ENCODE measurements around the gene CADM2. TPM values are rescaled to one million over a fixed set of nuclear protein-coding genes. Genes with fewer than 3 reads are reported as not detected.
"Not testable (repeated sequence)": the region's sequence is repeated elsewhere in the genome, so short reads cannot be mapped to it uniquely, and the experiment has no call there.

CADM2 gene
- total RNA-seq (2021; ENCODE audit: unreplicated experiment) (0.64 TPM), Bru-seq, nascent RNA (percentile 22 among the genes with signal in this experiment), BruChase-seq, experiment 1, labeled RNA remaining after a 2-hour chase (percentile 25 among the genes with signal in this experiment), BruChase-seq, experiment 2, labeled RNA remaining after a 6-hour chase (percentile 19 among the genes with signal in this experiment)
- 0.56 TPM for polyA plus RNA-seq (2012; ENCODE audit: insufficient read length)
- long read RNA-seq = 0 reads

DNA sequence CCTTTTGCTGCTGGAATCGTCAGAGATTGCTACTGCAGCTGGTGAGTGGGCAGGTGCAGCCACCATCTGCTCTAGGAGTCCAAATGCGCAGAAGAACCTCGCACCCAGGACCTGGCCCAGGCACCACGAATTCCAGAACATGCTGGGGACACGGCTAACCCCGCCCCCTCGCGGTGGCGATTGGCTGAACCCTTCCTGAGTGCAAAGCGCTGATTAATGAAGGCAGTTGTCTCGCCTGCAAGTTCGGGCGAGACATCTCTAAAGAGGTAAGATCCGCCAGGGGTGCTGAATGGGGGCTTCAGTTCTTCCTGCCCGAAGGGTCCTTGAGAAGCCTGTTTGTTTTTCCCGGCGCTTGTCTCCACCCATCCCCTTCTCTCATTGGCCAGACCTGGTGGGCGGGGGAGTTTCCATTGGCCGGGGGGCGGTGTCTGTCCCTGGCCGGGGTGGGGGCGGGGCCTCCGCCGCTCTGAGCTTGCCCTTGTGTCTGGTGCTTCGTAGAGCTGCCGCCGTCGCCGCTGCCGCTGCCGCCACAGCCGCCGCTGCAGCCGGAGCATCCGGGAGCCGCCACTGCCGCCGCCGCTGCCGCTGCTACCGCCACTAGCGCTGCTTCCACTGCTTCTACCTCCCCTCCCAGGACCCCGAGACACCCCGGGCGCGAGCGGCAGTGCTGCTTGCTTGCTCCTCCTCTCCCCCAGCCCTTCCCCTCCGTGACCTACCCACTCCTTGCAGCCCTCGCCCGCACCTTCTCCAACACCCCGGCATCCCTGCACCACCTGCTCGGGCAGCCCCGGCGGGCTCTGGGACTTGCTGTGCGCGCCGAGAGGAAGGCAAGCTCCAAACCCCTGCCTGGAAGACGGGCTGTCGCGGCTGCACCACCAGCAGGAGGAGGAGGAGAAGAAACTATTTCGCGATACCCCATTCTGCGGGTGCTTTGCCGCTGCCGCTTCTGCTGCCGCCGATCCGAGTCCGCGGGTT is at the start of gene CADM2:
Gene CADM2 (plus strand): TSS at position 495 of the 975 bp plus-strand sequence.
- H3K27me3 ChIP-seq (ENCODE audit: control insufficient read depth, insufficient read depth, low read length) = no peaks in the 10 kb centered on the region
- peak; percentile 36 for DNase-seq (ENCODE audit: low read depth, low spot score)
- peak within 1 kb of the TSS; percentile 58 to 75 for H3K4me3 ChIP-seq (ENCODE audit: low read depth in 2 of 2, low read length in 2 of 2)
- no peaks in the 10 kb centered on the region for H3K36me3 ChIP-seq (ENCODE audit: control insufficient read depth, insufficient read depth, low read length)
- no peaks in the 10 kb centered on the region for H3K9me3 ChIP-seq (ENCODE audit: control insufficient read depth, insufficient read depth, low read depth, low read length)
- POLR2A ChIA-PET = no interaction called here
- CTCF ChIA-PET = interaction anchor here (0.7 kb wide), 1 partner anchor 53 kb away, joined by 3 read pairs; no protein-coding TSS in a partner anchor
- H3K4me1 ChIP-seq (ENCODE audit: control insufficient read depth, insufficient read depth, low read length) = no peaks in the 10 kb centered on the region
- intact Hi-C loops (cut with micrococcal nuclease; ENCODE audit: unreplicated experiment) = no loop called here
- peak; percentile 98 for ATAC-seq
- no peak within 1 kb of the TSS for H3K27ac ChIP-seq (ENCODE audit: low read length)
- in situ Hi-C loops (cut with HindIII; ENCODE audit: low pct_unique_long_range_greater_than_20kb, low sequenced_read_pairs) = no loop called here
- BruUV-seq (replicated peaks) = no TSS peak
- TF ChIP-seq, protein P1, sequence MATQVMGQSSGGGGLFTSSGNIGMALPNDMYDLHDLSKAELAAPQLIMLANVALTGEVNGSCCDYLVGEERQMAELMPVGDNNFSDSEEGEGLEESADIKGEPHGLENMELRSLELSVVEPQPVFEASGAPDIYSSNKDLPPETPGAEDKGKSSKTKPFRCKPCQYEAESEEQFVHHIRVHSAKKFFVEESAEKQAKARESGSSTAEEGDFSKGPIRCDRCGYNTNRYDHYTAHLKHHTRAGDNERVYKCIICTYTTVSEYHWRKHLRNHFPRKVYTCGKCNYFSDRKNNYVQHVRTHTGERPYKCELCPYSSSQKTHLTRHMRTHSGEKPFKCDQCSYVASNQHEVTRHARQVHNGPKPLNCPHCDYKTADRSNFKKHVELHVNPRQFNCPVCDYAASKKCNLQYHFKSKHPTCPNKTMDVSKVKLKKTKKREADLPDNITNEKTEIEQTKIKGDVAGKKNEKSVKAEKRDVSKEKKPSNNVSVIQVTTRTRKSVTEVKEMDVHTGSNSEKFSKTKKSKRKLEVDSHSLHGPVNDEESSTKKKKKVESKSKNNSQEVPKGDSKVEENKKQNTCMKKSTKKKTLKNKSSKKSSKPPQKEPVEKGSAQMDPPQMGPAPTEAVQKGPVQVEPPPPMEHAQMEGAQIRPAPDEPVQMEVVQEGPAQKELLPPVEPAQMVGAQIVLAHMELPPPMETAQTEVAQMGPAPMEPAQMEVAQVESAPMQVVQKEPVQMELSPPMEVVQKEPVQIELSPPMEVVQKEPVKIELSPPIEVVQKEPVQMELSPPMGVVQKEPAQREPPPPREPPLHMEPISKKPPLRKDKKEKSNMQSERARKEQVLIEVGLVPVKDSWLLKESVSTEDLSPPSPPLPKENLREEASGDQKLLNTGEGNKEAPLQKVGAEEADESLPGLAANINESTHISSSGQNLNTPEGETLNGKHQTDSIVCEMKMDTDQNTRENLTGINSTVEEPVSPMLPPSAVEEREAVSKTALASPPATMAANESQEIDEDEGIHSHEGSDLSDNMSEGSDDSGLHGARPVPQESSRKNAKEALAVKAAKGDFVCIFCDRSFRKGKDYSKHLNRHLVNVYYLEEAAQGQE (IDR thresholded peaks at IDR 0.05; ENCODE audit: insufficient read depth in 1 of 2, low read depth in 2 of 2, low read length in 1 of 2) = no peak
- TF ChIP-seq TCF7L2 (IDR thresholded peaks at IDR 0.05; ENCODE audit: low read depth, low read length) (no peak), POLR2AphosphoS5 (IDR thresholded peaks at IDR 0.05; ENCODE audit: low read depth, low read length) (no peak)
- TF ChIP-seq, protein P2, sequence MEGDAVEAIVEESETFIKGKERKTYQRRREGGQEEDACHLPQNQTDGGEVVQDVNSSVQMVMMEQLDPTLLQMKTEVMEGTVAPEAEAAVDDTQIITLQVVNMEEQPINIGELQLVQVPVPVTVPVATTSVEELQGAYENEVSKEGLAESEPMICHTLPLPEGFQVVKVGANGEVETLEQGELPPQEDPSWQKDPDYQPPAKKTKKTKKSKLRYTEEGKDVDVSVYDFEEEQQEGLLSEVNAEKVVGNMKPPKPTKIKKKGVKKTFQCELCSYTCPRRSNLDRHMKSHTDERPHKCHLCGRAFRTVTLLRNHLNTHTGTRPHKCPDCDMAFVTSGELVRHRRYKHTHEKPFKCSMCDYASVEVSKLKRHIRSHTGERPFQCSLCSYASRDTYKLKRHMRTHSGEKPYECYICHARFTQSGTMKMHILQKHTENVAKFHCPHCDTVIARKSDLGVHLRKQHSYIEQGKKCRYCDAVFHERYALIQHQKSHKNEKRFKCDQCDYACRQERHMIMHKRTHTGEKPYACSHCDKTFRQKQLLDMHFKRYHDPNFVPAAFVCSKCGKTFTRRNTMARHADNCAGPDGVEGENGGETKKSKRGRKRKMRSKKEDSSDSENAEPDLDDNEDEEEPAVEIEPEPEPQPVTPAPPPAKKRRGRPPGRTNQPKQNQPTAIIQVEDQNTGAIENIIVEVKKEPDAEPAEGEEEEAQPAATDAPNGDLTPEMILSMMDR (IDR thresholded peaks at IDR 0.05) = peak; percentile 10; the same call in 1 of the 2 replicates

DNA sequence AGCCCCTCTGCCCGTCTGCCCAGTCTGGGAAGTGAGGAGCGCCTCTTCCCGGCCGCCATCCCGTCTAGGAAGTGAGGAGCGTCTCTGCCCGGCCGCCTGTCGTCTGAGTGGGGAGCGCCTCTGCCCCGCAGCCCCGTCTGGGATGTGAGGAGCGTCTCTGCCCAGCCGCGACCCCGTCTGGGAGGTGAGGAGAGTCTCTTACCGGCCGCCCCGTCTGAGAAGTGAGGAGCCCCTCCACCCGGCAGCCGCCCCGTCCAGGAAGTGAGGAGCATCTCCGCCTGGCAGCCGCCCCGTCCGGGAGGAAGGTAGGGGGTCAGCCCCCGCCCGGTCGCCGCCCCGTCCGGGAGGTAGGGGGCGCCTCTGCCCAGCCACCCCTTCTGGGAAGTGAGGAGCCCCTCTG is 40.2 kb upstream of the CADM2 start:
- H3K4me1 ChIP-seq (ENCODE audit: control insufficient read depth, insufficient read depth, low read length); H3K36me3 ChIP-seq (ENCODE audit: control insufficient read depth, insufficient read depth, low read length); intact Hi-C loops (cut with micrococcal nuclease; ENCODE audit: unreplicated experiment); POLR2A ChIA-PET; H3K9me3 ChIP-seq (ENCODE audit: control insufficient read depth, insufficient read depth, low read depth, low read length); H3K4me3 ChIP-seq (ENCODE audit: low read depth in 2 of 2, low read length in 2 of 2); H3K27me3 ChIP-seq (ENCODE audit: control insufficient read depth, insufficient read depth, low read length); BruUV-seq (replicated peaks); in situ Hi-C loops (cut with HindIII; ENCODE audit: low pct_unique_long_range_greater_than_20kb, low sequenced_read_pairs); H3K27ac ChIP-seq (ENCODE audit: low read length); ATAC-seq; DNase-seq (ENCODE audit: low read depth, low spot score); CTCF ChIA-PET: not testable (repeated sequence)

DNA sequence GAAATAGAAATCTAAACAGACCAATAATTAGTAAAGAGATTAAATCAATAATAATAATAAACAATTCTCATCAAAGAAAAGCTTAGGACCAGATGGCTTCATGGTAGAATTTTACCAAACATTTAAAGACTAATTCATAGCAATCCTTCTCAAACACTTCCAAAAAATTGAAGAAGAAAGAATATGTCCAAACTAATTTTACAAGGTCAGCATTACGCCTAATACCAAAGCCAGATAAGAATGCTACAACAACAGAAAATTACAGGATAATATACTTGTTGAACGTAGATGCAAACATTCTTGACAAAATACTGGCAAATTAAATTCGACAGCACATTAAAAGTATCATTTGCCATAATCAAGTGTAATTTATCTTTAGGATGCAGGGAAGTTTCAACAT is 36.1 kb upstream of the CADM2 start:
- no peak overlapping the region for H3K27ac ChIP-seq (ENCODE audit: low read length)
- ChIA-PET CTCF (no interaction called here), POLR2A (no interaction called here)
- BruUV-seq (replicated peaks) = no TSS peak
- H3K36me3 ChIP-seq (ENCODE audit: control insufficient read depth, insufficient read depth, low read length) = no peaks in the 10 kb centered on the region
- no peaks in the 10 kb centered on the region for H3K9me3 ChIP-seq (ENCODE audit: control insufficient read depth, insufficient read depth, low read depth, low read length)
- H3K4me3 ChIP-seq (ENCODE audit: low read depth in 2 of 2, low read length in 2 of 2) = no peak overlapping the region
- intact Hi-C loops (cut with micrococcal nuclease; ENCODE audit: unreplicated experiment) (no loop called here), in situ Hi-C loops (cut with HindIII; ENCODE audit: low pct_unique_long_range_greater_than_20kb, low sequenced_read_pairs) (no loop called here)
- DNase-seq (ENCODE audit: low read depth, low spot score) (no peak), ATAC-seq (no peak)
- TF ChIP-seq TCF7L2 (IDR thresholded peaks at IDR 0.05; ENCODE audit: low read depth, low read length) = no peak
- TF ChIP-seq, protein P2 (IDR thresholded peaks at IDR 0.05) = no peak
- no peak for TF ChIP-seq POLR2AphosphoS5 (IDR thresholded peaks at IDR 0.05; ENCODE audit: low read depth, low read length)
- no peak for TF ChIP-seq SIN3A (IDR thresholded peaks at IDR 0.05; ENCODE audit: borderline replicate concordance, insufficient read depth, low read depth, low read length)
- TF ChIP-seq, protein P1 (IDR thresholded peaks at IDR 0.05; ENCODE audit: insufficient read depth in 1 of 2, low read depth in 2 of 2, low read length in 1 of 2) = no peak
- no peaks in the 10 kb centered on the region for H3K4me1 ChIP-seq (ENCODE audit: control insufficient read depth, insufficient read depth, low read length)
- H3K27me3 ChIP-seq (ENCODE audit: control insufficient read depth, insufficient read depth, low read length) = no peaks in the 10 kb centered on the region
